Erythroblast (primary cell): ENCODE results near the gene SLC38A1.

ENCODE experiments used
- GATA1 ChIP-seq: IDR thresholded peaks from 2 replicates; pipeline ENCODE4 v1.6.1; 2011; ENCODE audit warnings: low read depth, mild to moderate bottlenecking, control low read depth, low read length, moderate library complexity
- POLR2A ChIP-seq: IDR thresholded peaks from 2 replicates; pipeline ENCODE4 v1.6.1; 2011; ENCODE audit warnings: mild to moderate bottlenecking, low read length

- TF ChIP-seq POLR2A = no peak
- TF ChIP-seq GATA1 = no peak
Observed at GRCh38 chr12:46152456-46152855, 116.4 kb downstream of the SLC38A1 start.
